Hippocampal formation (tissue), 2 donors: ENCODE measurements around the gene AHNAK2.

ENCODE experiments used
- DNase-seq, 2 donors: peaks; one replicate each; lab custom pipeline; 2025; lab: John Stamatoyannopoulos, UW

Gene AHNAK2

DNA sequence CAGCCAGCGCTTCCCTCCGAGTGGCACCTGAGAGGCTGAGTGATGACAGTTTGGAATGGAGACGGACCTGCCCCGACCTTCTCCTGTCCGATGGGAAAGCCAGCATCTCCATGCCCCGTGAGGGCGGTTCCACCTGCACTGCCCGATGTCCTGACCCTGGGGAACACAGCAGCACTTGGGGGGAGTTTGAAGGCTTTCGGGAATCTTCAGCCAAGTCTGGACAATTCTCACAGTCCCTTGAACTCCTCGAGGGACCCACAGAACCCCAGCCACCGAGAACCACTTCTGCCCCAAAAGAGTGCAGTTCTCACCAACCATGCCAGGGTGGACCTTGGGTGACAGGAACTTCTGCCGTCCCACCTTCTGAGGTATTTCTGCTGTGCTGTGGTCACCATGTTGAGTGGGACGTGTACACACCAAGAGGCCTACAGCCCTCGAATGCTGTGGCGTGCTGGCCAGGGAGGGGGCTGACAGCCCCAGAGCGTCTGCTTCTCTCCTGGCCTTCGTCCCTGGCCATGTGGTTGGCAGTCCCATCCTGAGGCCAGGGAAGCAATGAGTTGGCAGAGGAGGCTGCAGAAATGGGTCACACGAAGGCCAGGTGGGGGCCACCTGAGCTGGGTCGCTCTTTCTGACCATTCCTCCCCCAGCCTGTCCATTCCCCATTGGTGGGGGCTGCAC is 8.5 kb upstream of the AHNAK2 start:
- DNase-seq, result no peak

DNA sequence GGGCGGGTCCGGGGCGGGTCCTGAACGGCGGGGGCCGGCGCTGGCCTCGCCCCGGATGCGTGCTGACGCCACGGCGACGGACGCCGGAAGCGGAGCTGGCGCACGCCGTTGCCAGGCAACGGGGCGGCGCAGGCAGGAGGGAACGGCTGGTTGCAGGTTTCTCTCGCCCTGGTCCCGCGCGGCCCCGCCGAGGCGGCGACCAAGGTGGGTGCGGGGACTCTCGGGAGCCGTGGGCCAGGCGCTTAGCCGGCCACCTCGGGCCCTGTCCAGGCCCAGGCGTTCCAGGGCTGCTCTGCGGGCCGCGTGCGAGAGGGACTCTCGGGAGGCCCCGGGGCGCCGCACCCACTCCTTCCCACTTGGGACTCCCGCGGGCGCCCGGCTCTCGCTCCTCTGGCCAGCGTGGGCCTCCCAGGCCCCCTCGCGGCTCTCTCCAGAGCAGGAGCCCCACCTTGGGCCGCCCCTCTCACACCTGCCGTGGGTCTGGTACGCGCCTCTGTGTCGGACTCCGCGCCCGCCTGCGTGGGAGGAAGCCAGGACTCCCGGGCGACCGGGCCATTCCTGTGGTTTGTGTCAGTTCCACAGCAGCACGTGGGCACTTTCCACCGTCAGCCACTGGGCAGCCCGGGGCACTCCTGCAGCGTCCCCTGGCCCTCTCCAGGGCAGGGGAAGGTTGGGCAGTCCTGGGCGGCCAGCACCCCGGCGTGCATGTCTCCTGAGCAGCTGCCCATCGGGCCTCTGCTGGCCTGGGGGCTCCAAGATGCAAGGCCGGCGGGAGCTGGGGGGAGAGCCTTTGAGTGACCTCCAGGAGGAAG is 7.7 kb upstream of the AHNAK2 start, which contains the start of gene CLBA1:
CLBA1 (plus strand) TSS at position 114 of the 812 bp plus-strand sequence; CDS start at position 758, 644 bp downstream.
- peak; percentile 74 to 83 for DNase-seq

DNA sequence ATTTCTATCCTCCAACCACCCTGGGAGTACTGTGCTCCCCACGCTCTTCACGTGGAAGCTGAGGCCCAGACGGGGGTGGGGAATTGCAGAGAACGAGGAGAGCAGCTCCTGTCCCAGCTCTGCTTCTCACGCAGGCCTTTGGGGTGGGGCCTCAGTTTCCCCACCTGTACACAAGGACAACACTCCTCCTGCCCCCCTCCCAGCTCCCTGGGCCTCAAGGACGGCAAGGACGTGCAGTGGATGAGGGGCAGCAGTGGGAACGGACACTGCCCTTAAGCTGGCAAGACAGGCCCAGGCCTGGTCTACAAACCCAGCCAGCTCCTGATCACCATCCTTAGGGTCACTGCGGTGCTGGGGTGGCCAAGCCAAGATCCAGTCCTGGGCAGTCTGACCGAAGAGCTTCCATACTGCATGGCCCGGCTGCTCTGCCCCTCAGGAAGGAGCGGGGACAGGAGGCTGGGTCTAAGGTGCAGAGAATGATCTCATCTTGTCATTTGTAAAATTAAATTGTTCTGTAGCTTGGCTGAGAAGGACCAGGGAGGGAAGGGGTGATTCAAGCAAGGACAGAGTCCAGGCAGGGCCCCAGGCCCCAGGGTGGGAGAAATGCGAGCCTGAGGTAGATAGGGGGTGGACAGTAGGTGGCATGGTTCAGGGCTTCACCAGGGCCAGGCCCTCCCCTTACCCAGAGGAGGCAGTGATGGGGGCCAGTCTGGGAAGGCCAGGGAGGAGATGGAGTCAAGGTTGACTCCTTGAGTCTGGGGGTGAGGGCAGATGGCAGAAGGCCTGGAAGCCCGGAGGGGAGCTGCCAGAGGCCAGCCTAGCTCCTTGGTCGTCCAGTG is 6.1 kb upstream of the AHNAK2 start:
- DNase-seq, result no peak

DNA sequence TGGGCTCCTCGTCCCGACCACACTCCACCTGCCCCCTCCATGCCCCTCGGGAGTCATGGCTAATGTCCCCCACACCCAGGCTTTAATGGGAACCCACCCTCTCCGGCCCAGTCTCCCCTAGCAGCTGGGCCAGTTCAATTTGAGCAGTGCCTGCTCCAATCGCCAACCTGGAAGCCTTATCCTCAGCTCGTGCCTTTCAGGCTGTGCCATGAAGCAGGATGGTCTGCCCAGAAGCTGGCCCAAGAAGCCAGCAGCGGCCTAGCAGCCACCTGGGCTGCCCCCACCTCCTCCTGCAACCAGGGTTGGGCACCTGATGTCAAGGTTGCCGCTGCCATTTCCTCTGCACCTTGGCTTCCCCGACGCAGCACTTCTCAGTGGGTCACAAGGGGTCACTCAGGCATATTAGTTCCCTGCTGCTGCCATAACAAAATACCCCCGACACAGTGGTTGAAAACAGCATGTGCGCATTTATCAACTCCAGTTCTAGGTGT is 5.1 kb upstream of the AHNAK2 start:
- DNase-seq, result no peak

DNA sequence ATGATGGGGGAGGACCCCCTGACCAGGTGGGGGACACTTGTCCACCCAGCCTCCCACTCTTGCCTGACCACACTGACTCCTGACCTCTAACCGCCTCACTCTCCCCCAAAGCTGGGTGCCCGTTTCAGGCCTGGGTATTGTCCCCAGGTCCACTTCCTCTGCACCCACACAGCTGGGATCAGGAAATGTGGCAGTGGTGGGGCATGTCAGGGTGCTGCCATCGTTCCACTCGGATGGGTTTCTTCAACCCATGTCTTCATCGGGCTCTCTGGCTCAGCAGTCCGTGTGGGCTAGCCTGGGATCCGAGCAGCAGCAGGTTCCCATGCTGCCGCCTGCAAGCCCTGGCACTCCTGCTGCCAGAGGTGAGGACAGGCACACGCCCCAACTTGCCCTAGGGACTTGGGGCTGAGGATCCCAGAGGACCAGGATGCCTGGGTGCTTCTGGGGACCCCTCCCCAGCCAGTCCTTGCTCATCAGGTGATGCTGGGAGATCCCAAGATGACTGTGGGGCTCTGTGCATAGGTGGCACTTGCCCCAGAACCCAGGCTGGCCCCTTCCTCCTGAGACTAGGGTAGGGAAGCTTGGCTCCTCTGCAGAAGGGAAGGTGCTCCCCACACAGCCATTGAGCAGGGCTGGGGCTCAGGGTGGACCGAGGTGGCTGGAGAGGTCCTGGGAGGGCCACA is 4.5 kb upstream of the AHNAK2 start:
- no peak for DNase-seq

DNA sequence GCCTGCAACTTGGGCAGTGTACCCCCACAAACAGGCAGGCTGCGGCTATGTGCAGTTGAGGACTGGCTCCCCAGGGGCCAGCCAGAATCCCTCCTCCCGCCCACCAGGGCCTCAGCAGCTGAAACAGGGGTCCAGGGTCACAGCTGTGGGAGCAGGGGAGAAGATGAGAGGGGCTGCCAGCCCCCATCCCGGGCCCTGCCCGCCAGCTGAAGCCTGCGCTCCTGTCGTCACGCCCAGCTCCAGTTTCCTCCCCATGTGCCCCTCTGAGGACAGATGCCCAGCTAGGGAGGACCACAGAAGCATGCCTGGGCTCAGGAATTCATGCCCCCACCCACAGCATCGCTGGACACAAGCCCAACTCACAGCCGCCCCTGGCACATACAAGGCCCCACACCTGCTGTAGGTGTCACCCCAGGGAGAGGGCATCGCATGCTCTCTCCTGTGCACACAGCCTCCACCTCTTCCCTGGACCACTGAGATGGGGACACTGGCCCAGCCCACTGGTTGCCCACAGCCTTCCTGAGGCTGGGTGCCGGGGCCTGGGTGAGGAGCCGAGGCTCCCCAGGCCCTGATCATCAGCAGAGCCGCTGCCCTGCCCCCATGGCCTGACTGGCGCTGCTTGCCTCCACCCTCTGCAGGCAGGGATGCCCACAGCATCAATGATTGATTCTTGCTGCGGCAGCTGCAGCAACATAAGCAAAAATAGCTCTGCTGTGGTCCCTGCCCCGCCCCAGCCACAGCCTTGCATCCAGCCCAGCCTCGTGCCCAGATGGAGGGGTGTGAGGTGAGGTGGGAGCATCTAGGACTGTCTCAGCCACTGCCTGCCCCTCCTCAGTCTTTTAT is 3.7 kb upstream of the AHNAK2 start:
- DNase-seq, result no peak

DNA sequence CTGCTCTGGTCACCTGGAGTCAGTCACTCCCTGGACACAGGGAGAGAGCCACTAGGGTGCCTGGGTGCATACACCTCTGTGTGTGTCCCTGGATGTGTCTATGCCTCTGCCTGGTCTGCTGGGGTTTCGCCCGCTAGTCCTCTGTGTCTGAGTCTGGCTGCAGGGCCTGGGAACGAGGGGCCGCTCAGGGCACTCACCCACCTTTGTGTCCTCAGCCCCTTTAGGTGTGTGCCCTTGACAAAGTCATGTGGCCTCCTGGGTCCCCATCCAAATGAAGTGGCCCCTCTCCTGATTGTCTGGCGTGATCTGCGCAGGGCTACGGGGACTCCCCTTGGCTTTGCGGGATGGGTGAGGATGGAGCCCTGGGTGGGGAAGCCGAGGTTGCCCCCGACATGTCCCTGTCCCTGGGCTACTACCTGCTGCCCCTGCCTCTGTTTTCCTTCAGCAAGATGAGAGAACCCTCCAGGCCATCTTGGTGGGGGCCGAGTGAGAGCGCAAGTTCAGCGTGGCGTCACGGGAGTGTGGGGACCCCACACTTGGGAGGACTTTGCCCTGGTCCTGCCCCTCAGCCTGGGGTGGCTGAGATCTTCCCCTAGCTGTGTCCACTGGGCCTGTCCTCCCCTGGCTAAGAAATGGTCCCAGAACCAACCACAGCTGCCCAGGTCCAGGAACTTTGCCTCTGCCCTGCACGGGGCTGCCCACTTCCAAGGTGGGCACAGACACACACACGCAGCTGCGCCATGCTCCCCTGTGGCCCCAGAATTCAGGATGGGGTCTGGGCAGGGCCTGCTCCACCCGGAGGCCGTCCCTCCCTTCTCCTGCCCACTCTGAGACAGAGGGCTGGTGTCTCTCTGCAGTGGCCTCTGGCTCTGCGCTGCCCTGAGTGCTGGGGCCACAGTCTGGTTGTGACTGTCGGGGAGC is 2.7 kb upstream of the AHNAK2 start:
- DNase-seq, result no peak

DNA sequence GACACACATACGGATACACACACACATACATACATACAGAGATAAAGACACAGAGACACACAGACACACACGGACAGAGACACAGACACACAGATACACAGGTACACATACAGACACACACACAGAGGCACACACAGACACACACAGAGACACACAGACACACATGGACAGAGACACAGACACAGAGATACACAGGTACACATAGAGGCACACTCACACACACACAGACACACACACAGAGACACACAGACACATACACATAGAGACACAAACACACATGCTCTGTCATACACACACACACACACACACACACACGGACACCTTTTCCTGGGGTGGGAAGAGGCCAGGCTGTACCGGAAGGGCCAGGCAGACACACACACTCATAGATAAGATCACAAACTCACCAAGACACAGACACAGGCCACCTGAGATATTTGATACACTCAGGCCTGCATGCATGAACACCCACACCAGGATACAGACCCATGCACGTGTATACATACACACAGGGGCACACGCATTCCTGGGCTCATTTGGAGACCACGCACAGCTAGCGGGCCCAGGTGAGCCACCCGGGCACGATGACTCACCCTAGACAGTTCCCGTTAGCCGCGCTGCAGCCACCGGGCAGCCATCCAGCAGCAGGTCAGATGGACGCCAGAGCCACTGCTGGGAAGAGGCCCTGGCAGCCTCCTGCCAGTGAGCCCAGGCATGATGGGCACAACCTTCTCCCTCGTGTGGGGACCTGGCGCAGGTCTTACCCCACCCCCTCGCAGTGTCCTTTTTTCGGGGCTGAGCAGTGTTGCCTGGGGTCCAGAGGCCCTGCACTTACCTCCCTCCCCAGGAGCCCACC is 1.8 kb upstream of the AHNAK2 start:
- DNase-seq, result no peak

DNA sequence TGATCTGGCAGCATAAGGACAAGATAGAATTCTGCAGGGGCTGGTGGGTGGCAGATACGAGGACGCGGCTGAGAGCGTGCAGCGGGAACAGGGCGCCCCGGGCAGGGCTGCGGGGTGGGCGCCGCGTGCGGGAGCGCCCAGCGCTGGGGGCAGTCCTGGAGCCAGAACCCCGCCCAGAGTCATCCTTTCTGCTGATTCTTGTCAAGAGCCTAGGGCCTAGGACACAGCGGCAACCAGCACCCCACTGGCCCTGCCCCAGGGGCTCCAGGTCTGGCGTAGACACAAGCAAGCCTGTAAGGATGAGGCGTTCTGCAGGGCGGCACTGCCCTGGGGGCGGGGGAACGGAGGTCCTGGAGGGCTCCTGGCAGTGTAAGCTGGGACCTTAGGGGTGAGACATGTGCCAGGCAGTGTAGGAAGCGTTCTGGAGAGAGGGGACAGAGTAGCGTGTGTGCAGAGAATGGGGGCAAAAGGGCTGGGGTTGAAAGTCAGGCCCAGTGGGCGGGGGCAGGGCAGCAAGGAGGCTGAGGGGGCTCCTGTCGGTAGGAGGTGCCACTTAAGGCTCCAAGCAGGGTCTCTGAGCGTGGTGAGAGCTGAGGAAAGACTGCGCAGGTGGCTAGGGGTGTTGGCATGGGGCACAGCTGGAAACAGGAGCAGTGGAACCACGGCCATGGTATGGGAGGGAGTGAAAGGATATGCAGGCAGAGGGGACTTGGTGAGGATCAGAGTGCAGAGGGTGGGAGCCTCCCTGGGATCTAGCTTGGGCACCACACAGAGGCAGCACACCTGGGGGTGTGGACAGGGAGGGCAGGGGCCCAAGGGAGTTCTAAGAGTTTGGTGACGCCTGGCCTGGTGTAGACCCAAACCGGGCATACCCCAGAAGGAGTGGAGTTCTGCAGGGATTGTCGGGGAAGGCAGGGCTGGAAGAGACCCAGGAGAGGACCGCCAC is 845 bp upstream of the AHNAK2 start:
- no peak for DNase-seq

DNA sequence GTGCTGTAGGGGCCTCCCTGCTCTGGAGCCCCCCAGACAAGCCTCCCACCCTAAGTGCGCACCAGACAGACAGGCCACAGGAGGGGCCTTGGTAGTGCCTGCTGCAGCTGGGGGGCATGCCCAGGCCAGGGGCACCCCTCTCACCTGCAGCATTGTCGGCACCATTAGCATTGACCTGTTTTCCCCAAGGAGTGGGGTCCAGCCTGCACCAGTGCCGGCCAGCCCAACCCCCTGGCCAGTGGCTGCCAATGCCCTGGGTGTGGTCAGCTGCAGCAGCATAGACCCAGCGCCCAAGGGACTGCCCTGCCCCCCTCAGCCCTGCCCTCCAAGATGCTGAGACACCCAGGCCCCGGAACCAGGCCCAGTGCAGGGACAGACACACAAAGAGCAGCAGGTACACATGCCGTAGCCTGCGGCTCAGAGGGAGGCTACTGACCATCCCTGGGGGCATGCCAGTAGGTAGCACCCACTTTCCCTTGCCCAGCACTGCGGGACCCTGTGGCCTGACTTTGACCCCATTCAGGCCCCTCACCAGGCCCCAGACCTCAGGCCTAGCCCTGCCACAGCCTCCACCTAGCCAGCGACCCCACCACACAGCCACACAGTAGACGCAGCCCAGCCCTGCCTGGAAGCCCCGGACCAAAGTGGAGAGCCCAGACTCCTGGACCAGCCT is 1.0 kb downstream of the AHNAK2 start:
- no peak for DNase-seq

DNA sequence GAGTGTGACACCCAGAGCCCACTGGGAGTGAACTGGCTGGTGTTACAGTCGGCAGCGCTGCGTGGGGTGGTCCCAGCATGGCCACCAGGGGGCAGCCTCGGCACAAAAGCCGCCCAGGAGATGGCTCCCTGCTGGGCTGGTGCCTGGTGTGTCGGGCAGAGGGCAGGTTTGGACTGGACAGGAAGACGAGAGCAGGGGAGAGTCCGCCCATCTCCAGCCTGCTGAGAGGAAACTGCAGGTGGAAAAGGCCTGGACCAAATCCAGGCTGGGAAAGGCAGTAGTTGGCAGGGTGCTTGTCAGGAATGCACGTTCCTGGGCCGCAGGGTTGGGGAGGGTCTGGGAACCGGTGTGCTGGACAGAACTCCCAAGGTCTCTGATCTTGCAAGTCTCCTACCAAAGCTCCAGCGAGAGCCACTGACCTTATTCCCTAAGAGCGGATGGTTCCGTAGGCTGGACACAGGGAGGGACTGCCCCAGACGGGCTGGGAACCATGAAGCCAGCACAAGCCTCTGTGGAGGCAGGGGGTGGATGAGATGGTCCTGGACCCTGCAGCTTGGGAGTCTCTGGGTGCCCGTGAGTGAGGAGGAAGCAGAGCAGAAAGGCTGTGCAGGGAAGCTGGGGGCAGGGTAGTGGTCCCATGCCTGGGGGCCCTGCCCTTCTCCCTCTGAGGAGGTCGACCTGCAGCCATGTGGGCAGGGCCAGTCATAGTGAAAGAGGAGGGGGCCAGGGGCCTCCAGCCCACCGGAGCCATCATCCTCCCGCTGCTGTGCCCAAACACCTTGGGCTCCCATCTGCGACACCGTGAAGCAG is 1.8 kb downstream of the AHNAK2 start:
- DNase-seq, result peak; percentile 13 to 71

DNA sequence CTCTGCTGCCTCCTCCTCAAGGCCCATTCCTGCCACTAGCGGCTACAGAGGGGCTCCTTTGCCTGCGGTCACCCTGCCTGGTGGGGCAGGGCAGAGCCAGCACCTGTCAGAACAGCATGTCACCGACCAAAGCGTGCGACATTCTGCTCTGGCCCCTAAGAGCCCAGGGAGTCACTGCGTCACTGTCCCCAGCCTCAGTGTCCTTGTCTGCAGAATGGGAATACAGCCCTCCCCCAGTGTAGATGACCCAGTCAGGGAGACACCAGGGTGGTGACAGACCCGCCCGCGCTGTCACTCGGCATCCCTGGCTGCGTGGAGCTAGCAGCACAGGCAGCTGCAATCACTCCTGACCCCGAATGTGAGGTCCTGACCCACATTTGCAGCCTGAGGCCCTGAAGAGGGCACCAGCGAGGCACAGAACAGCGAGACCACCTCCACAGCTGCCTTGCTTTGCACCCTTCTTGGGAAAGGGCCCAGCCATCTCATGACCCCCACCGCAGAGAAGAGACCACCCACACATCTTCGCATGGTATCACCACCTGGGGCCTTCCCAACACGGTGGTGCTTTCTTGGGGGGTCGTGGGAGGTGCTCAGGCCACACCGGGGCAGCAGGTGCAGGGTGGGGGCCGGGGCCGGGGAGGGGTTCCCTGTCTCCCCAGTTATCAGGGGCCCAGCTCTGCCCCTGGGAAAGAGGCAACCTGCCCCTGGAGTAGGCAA is 2.5 kb downstream of the AHNAK2 start:
- no peak for DNase-seq

DNA sequence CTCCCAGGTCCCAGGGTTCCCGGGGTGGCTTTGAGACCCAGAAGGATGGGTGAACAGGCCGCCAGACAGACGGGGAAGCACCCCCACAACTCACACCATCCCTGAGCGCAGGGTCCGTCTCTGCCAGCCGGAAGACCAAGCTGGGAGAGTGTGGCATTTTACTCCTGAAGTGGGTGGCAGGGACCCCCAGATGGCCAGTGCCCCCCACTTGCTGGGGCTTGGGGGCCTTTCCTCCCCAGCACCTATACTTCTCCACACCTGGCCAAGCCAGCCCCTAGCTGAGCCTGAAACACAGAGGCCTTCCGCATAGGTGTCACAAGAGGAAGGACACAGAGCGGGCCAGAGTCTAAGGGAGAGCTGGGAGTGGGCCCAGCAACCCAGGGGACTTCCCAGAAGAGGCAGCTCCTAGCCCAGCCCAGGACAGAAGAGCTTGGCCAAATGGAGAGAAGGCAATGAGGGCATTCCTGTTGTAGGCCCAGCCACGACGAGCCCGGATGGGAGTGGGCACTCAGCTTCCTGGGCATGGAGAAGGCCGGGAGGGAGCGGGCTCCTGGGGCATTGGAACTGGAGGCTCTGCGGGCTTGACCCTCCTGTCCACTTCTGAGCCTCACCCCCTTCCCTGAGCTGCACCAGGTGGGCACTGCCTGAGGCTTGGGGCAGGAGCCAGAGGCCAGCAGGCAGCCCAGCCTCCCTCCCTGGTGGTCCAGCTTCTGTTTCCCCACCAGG is 3.3 kb downstream of the AHNAK2 start:
- no peak for DNase-seq

DNA sequence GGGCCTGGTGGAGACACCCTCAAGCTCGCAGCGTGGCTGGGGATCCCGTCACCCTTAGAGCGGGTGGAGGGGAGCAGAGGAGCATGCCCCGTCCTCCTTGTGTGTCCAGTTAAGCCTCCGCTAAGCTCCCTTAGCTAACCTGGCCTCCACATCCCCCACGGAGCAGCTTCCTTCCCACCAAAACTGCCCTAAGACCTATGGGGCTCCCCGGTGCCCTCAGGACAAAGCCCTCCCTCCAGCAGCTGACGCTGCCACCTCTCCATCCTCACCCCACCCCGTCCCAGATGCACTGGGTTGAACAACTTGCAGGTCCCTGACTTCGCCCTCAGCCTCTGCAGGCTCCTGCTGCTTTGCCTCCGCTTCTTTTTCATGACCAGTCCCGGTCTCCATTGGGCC is 4.0 kb downstream of the AHNAK2 start:
- DNase-seq, result no peak
